Uterus (tissue), 2 donors: Measurements from ENCODE around the gene ARRDC1.

Experiments
- CTCF ChIP-seq, 4 experiments: fragments of 200-600 bp in 2 of 4; fragments of 450-650 bp in 2 of 4; sonication (generic) in 2 of 4; IDR thresholded peaks; one replicate each; pipeline ENCODE4 v1.5.1; 2016 to 2019; ENCODE audit warnings: antibody characterized with exemption in 4 of 4, mild to moderate bottlenecking in 2 of 4, moderate library complexity in 1 of 4
- POLR2A ChIP-seq, 2 donors: fragments of 450-650 bp; IDR thresholded peaks; one replicate each; pipeline ENCODE4 v1.6.1; 2016; ENCODE audit warnings: antibody characterized with exemption in 2 of 2, mild to moderate bottlenecking in 1 of 2, moderate library complexity in 1 of 2

- no peak for TF ChIP-seq POLR2A (IDR thresholded peaks at IDR 0.05)
- no peak for TF ChIP-seq CTCF (IDR thresholded peaks at IDR 0.05)
Measured at GRCh38 chr9:137564134-137564533, 41.4 kb upstream of the ARRDC1 start.
